GM10248 (cell line): ENCODE measurements around the gene HOXA3.

Experiments
- CTCF ChIA-PET: fragments of 300-600 bp; sonication (Branson Sonifier 250); formaldehyde crosslinking; extraction: SDS; loops from one replicate; lab custom pipeline; 2021; ENCODE audit warnings: antibody characterized with exemption; lab: Yijun Ruan, JAX
- POLR2A ChIA-PET: fragments of 350-650 bp; sonication (Branson Sonifier 250); formaldehyde crosslinking; extraction: SDS; loops from one replicate; lab custom pipeline; 2020; ENCODE audit warnings: antibody characterized with exemption; lab: Yijun Ruan, JAX
- DNase-seq: peaks from one replicate; pipeline ENCODE4 v3.0.0; 2012; ENCODE audit errors: extremely low spot score
- CTCF ChIP-seq: IDR thresholded peaks from 2 replicates; pipeline ENCODE4 v1.5.1; 2012; ENCODE audit warnings: mild to moderate bottlenecking, low read depth; ENCODE audit errors: extremely low read depth, missing control alignments, control extremely low read depth

HOXA3 gene

GRCh38 chr7:27111042-27111750, 41.2 kb downstream of the HOXA3 start:
- ChIA-PET POLR2A (no interaction called here), CTCF (interaction anchor here (1.0 to 1.2 kb wide), 3 partner anchors 9 to 85 kb away, joined by 3 to 4 read pairs (median 3); partner anchors contain the start of gene HOXA4)
- no peak for TF ChIP-seq CTCF
- DNase-seq: no peak

GRCh38 chr7:27110186-27111031, 42.0 kb downstream of the HOXA3 start:
- POLR2A ChIA-PET: no interaction called here

GRCh38 chr7:27109466-27110185, 42.8 kb downstream of the HOXA3 start:
- ChIA-PET CTCF (interaction anchor here (0.9 to 1.2 kb wide), 3 partner anchors 9 to 427 kb away, joined by 3 read pairs; partner anchors contain the start of gene HOXA4), POLR2A (no interaction called here)
- no peak for TF ChIP-seq CTCF

More at GRCh38 chr7:27110186-27111031, 42.0 kb downstream of the HOXA3 start:
- CTCF ChIA-PET: interaction anchor here (0.9 to 1.2 kb wide), 4 partner anchors 9 to 86 kb away, joined by 3 to 4 read pairs (median 3); partner anchors contain the start of gene HOXA4
- no peak for DNase-seq
- TF ChIP-seq CTCF: no peak

GRCh38 chr7:27108390-27109127, 43.8 kb downstream of the HOXA3 start:
- ChIA-PET CTCF (interaction anchor here (0.7 to 1.1 kb wide), 3 partner anchors 9 to 426 kb away, joined by 3 read pairs; no protein-coding TSS in a partner anchor), POLR2A (no interaction called here)
- no peak for TF ChIP-seq CTCF
- no peak for DNase-seq

More at GRCh38 chr7:27109466-27110185, 42.8 kb downstream of the HOXA3 start:
- DNase-seq: no peak

- TF ChIP-seq CTCF: no peak
- ChIA-PET CTCF (interaction anchor here (0.7 kb wide), 1 partner anchor 9 kb away, joined by 3 read pairs; no protein-coding TSS in a partner anchor), POLR2A (no interaction called here)
- no peak for DNase-seq
These were observed 44.7 kb downstream of the HOXA3 start for GRCh38 chr7:27107391-27108381.
